NCI-H187 treated with DMSO at 0.1 percent for 48 hours (cell line): ENCODE results near the gene SUCLG2.

Source experiments
- DNase-seq: peaks from one replicate; lab custom pipeline; 2025; lab: John Stamatoyannopoulos, UW

SUCLG2 gene

DNA sequence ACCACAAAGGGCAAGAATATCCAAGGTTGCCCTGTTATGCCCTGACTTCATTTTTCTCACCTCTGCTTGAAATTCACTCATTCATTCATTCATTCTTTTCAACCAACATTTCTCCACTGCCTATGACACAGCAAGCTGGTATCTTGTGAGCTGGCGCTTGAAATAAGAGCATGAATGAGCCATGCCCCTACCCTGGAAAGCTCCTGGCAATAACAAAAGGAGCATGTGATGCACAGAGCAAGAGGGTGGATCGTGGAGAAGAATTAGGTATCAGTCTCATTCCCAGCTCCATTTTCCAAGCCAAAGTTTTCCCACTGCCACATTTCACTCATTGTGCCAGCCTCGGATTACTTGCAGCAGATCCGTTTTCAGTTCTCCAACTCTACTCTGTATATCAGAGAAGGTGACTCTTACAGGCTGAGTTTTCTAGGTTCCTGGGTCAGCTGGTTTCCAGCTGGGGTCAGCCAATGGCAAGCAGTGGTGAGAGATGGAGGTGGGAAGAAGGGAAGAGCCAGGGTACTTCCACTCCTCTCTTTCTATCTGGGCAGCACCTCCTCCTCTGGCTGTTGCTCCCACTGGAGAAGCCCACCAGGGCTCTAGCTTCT is 144.8 kb downstream of the SUCLG2 start:
- no peak for DNase-seq

DNA sequence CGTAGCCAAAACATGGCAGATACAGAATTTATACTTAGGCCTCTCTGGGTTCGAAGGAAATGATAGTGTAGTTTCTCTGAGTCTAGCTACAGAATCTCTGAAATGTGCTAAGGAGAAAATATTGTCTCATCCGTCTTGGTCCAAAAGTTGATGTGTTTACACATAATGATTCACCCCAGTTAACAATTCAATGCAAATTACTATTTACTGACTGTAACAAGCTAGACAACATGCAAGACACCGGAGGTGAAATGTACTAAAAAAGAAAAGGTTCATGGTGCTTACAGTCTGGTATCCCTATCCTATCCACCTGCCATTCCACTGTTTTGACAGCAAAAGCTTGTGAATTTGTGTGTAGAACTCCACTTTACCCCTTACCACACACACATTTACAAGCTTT is 146.8 kb downstream of the SUCLG2 start:
- DNase-seq, result no peak

DNA sequence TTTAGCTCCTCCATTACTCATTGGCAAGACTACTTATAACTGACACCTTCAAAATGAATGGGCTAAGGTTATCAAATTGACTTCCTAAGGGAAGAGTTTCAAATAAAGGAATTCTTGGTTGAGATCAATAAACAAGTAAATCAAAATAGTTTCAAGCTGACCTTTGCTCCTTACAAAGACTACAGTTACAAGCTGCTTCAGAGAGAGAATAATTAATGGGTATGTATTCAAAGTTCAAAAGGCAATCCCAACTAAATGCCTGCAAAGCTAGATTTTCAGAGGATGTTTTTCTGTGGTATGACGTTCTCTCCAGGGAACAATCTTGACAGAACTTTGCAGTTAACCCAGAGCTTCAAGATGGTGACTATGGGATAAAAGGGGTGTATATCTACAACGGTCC is 153.7 kb downstream of the SUCLG2 start:
- no peak for DNase-seq

DNA sequence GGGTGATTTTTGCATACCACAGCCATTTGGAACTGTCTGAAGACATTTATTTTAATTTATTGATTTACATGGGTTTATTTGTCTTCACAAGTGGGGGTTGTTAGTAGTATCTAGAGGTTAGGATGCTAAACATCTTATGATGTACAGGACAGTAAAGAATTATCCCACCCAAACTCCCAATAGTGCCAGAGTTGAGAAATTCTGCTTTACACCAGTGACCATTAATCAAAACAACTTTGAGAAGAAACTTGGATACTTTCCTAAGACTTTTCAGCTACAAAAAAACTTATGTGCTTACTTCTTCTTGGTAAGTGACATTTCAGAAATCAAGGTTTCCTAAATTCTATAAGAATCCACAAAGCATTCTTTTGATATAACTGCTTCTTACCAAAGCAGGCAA is 156.7 kb downstream of the SUCLG2 start:
- DNase-seq, result no peak

DNA sequence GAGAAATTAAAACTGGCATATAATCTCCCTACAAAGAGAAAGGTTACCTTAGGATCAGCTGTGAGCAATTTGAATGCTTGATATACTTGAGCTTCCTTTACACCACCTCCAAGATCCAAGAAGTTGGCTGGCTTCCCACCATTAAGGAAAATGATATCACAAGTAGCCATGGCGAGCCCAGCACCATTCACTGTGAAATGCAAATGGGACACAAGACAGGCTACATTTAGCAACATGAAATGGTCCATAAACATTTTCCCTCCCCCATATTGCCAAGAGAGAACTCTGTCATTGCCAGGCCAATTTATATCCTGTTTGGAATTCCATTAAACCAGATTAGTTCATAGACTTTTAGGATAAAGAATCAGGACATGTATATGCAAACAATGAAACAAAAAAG is 158.7 kb downstream of the SUCLG2 start:
- DNase-seq, result no peak

DNA sequence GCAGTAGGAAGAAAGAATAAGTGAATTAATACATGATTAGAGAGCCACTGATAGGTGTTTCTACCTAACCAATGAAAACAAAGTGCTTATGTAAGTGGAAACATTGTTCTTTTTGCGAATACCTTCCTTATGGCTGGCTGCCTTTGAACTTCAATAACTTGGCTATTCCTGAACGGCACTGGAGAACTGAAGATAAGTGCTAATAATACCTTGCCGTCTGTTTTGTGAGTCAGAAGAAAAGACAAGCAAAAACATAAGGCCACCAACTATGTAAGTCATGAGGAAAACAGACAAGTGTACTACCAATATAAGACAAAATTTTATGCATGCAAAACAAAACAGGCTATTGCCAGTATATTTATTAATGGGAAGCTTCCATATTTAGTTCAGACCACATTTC is 160.6 kb downstream of the SUCLG2 start:
- no peak for DNase-seq

DNA sequence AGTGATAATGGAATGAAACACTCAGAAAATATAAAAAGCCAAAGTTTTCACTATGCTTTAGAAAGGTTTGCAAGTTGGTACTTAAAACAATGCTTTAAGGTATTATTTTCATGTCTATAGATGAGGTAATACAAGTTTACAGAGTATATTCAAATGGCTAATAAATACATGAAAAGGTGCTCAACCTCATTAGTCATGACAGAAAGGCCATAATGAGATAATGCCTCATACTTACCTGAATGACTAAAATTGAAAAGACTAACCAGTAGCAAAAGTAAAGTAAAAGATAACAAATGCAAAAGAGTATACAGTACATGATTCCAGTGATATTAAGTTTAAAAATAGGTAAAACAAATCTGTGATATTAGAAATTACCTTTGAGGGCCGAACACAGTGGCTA is 163.8 kb downstream of the SUCLG2 start:
- DNase-seq, result no peak

DNA sequence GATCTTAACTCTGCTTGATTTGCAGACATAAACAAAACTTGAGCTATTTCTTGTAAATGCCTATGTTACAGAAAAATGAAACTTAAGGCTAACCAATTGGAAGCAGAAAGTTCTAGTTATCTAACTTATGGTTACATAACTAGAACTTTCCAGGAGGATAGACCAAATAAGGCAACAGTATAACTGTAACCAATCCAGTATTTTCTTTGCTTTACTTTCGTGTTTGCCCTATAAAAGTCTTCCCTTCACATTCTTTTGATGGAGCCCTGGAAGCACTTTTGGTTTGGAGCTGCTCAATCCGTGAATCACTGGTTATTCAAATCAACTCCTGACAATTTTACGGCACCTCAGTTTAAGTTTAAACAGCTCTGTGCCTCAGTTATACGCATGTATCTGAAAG is 164.6 kb downstream of the SUCLG2 start:
- DNase-seq, result no peak

DNA sequence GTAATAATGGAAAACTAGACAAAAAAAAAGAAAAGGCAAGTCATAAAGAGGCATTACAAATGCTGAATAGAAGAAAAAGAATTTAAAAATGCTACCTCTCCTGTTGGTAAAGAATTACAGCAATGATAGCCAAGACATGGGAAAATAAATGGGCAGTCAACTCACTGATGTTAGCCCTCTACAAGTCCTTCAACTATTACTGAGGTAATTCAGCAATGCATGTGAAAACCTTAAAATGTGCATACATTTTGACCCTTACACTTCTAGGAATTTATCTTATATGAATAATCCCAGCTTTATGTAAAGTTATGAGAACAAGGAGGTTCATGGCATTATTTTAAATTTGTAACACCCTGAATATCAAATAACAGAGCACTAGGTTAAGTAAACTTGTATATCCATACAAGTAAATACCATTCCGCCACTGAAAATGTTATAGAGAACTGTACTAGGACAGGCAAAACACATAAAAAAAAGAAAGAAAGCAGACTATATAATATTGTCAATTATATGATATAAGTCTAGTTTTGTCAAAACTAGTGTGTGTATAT is 166.8 kb downstream of the SUCLG2 start:
- no peak for DNase-seq

DNA sequence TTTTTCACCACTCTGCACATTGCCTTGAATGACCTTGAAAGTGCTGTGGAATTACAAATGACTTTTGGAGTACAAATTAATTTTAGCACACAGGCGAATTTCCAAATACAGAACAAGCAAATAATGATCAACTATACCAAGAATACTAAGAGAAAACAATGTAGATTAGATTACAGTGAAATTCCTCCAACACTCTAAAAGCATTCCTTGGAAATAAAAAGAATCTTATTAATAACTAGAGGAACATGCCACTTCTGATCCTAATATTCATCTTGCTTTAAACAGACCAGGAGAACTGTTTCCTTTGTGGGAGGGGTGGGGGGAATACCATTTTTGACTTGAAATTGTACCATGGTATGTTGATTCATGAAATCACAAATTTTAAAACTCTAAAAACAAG is 167.5 kb downstream of the SUCLG2 start:
- no peak for DNase-seq

DNA sequence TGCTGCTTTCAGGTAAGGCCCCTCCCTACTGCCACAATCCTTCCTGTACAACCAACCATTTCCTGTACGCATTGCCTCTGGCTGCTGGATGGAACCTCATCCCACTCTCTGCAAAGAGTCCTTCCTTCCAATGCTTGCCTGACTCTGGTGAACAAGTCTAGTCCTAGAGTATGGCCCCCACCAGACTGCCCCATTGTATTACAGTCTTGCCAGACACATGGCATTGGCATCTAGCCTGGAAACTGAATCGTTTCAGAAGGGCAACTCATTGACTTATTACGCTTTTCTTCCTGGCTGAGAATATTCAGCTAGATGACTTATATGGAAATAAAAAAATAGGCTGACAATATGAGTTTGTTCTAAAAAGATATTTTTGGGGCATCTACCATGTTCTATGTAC is 170.3 kb downstream of the SUCLG2 start:
- DNase-seq, result no peak

DNA sequence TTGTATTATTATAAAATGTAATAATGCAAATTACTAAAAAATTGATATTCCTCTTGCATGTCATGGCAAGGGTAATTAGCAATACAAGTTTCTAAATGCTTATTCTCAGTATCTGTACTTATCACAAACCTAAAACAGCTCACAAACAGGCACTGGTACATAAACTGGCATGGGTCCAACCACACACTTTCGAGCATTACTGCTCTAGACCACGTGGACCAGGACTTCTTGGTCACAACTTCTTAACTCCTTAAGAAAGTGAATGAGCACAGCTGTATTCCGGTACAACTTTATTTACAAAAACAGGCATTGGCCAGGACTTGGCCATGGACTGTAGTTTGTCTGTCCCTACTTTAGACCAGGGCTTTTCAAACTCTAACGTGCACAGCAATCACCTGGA is 173.3 kb downstream of the SUCLG2 start:
- DNase-seq, result no peak

DNA sequence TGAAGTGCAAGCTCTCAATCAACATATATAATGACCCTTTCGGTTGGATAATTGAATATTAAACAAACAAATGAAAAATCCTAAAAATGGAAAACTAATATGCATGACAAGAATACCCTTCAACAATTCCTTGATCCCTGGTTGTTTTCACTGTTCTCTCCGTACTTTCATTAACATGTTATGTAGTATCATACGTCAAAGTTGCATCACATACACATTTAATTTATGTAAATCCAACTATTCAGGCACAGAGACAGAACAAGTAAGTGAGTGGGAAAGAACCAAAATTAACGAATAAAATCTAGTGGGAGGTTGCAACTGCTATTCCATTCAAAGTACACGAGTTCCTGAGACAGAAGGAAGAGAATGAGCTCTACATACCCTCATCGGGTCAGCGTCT is 176.0 kb downstream of the SUCLG2 start:
- DNase-seq, result no peak

DNA sequence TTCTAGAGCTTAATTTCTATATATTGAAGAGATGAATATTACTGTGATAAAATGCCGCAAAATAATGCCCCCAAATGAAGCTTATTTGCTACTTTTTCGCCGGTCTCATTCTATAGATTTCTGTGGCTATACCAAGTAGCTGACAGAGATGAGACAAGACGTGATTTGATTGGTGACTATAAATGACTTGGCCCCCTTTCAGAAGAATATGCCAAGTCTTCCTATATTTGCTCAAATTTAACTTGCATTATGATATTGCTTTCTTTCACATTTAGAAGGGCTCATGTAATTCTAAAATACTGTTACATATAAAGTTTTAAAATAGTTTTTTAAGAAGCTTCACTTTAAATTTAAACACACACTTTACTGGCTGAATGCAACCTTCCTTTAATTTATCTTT is 180.1 kb downstream of the SUCLG2 start:
- DNase-seq, result no peak

DNA sequence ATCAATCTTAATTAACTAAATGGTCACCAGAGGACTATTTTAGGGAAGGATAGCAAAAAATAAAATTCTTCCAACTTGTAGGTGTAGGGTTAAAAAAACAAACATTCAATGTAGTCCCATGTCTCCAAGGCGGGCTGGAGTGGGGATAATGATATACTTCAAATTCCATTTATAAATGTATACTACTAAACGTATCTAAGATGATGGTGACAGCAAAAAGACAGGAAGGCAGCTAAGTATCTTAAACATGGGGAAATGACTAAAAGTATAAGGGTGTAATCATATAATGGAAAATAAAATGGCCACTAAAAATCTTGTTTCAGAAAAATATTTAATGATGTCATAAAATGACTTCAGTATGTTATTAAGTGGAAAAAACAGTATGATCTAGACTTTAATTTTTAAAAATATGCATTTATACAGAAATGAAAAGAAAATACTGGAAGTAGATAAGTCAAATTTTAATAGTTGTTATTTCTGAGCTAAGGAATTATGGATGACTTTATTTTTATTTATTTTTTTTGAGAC is 181.7 kb downstream of the SUCLG2 start:
- no peak for DNase-seq

DNA sequence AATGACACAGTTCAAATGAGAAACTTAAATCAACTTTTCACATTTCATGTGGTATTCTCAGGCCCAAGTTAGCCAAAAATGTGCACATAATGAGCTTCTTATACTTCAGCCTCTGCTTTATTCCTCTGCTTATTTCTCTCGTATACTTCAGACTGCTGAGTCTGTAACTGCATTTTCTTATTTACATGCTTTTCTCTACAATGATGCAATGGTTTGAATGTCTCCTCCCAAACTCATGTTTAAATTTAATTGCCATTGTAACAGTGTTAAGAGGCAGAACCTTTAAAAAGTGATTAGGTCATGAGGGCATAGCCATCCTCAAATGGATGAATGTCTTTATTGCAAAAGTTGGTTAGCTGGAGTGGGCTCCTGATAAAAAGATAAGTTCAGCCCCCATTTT is 184.2 kb downstream of the SUCLG2 start:
- DNase-seq, result no peak

DNA sequence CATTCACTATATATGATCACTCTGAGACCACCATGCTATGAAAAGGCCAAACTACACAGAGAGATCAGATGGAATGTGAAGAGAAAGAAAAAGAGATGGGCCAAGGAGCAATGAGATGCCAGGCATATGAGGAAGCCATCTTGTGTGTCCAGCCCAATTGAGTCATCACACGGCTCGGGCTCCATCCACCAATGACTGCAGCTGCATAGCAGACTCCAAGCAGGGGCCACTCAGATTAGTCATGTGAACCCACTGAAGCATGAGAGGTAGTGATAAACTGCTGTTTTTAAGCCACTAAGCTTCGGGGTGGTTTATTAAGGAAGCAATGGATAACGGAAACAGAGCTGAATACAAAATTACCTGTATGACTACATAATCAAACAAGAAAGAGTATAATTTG is 185.9 kb downstream of the SUCLG2 start:
- DNase-seq, result no peak

DNA sequence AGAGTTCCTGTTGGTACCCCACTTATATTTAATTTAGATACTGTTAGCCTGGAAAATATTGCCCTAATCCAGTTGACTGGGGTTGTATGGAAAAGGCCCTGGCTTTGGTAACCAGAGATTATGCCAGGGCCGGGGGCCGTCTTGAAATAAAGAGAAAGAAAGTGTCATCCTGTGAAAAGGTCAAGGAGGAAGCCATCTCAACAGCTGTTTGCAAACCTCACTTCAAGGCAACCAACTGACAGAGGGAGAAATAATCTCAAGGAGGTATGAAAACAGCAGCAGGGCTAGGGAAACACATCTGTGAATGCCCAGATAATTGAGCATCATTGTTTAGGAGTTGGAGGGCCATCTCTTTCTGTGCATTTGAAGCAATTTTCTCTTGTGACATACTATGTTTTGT is 190.8 kb downstream of the SUCLG2 start:
- no peak for DNase-seq

DNA sequence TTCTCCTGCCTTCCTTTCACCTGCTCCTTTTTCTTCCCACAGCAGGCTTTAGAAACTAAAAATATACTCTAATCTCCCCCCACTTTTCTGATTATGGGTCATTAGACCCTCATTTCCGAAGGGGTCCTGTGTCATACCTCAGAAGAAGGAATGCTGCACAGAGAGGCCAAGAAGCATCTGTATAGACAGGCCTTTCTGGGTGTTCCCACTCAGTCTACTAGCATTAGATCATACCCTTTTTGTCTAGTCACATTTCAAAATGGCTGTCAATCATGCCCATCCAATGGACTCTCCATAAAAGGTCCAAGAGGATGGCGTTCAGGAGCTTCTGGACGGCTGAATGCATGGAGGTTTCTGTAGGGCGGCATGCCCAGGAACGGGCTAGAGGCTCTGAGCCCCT is 192.2 kb downstream of the SUCLG2 start:
- DNase-seq, result no peak

DNA sequence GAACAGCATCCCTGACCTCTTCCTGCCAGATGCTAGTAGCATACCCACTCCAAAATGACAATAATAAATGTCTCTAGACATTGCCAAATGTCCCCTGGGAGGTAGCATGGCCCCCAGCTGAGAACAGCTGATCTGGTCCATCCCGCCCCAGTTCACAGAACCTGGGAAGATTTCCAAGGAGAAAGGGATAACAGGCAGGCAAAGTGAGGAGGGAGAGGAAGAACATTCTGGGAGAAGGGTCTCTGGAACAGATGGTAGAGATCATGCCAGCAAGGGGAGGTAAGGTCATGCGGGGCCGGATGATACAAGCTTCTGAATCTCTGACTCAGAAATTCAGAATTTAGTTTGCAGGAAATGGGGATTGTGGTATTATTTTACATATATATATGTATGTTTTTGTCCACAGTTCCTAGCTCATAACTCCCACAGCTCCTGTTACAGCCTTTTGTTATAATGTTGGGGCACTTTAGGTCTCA is 192.7 kb downstream of the SUCLG2 start:
- no peak for DNase-seq

DNA sequence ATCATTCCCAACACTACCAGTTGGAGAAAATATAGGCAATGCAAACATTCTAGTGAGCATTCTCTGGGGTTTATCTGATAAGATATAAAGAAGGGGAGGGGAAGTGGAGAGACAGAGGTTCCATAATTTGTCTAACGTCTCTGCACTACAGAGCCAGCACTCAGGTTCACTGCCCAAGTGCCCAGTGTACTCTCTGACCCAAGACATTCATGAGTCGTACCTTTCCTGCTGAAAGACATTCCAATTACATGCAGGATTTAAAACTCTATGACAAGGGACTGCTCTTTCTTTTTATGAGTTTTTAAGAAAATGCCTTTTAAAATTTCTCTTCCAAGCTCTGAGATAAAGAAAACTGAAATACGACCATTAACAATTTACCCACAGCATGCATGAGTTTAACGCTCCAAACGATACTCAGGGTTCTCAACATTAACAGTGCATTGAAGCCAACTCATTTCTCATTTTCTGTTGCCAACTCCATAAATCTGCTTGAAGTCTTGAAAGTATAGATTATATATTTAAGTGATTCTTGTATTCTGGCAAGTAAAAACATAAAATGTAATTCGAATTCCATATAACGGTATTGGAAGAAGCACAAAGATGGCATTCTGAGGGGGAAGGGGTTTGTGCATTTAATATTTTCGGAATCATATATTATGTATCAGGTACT is 193.4 kb downstream of the SUCLG2 start:
- no peak for DNase-seq

DNA sequence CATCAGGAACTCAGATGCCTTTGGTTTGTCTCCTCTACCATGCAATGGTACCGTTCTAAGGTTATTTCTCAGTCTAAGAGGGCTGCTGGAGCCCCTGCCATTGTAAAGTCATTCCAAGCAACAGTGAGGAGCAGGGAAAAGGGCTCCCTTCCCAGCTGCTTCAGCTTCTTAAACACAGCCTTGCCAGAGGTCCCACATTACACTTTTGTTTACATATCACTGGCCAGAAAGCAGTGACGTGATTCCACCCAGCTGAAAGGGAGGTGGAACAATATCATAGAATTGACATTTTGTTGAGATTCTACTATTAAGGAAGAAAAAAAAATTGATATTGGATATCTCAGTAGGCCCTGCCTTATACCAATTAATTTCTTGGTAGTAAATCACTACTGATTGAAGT is 194.6 kb downstream of the SUCLG2 start:
- DNase-seq, result no peak

DNA sequence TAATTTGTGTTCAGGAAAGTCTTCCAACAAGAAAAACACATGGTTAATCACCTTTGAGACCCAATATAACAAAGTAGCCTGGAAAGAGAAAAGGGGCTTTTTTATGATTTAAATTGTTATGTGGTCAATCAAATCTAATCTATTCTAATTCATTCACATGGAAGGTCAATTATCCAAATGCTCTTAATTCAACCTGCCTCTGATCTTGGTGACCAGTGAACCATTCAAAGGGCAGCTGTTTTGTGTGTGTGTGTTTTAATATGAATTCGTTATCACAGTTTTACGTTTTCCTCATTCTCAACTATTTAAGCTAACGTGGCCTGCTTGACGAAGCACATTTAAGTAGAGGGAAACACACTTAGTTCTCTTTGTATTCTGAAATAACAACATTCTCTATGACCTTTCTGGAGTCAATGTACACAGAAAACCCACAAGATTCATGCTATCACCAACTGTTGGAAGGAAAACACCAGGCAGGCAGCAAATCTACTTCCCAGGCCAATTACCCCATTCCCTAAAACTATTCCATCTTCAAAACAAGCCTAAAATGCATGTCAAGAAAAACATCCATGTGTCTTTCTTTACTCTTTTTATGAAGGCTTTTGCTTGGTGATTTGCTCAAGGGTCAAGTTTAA is 195.4 kb downstream of the SUCLG2 start:
- DNase-seq, result no peak
